ENCODE data around the gene PCBP3. TPM values are rescaled to one million over a fixed set of nuclear protein-coding genes. Genes with fewer than 3 reads are reported as not detected.

The PCBP3 gene
- total RNA-seq, 1 donor from 2014 or later, result not detected

DNA sequence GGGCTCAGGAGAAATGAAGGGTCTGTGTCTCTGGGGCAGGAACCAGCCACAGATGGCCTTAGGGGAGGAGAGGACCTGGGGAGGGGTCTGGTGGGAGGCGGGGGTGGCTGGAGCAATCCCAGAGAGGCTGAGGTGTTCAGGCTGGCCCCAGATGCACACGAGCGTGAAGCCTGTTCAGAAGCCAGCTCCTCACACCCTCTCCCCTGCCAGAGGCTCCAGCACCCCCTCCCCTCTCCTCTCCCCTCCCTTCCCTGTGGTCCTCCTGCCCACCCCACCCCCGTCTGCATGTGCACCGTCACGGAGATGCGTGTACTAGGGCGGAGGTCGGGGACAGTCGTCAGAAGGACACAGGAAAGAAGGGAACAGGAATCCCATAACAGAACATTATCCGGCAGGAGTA, 223.0 kb downstream of the PCBP3 start:
- POLR2A ChIA-PET, result no interaction called here
- TF ChIP-seq, protein P1, sequence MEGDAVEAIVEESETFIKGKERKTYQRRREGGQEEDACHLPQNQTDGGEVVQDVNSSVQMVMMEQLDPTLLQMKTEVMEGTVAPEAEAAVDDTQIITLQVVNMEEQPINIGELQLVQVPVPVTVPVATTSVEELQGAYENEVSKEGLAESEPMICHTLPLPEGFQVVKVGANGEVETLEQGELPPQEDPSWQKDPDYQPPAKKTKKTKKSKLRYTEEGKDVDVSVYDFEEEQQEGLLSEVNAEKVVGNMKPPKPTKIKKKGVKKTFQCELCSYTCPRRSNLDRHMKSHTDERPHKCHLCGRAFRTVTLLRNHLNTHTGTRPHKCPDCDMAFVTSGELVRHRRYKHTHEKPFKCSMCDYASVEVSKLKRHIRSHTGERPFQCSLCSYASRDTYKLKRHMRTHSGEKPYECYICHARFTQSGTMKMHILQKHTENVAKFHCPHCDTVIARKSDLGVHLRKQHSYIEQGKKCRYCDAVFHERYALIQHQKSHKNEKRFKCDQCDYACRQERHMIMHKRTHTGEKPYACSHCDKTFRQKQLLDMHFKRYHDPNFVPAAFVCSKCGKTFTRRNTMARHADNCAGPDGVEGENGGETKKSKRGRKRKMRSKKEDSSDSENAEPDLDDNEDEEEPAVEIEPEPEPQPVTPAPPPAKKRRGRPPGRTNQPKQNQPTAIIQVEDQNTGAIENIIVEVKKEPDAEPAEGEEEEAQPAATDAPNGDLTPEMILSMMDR (IDR thresholded peaks at IDR 0.05), result no peak
- Mint-ChIP-seq H3K4me3 (no peak overlapping the region), H3K27me3 (no peaks in the 10 kb centered on the region), H3K27ac (no peak overlapping the region), H3K9me3 (no peaks in the 10 kb centered on the region), H3K4me1 (peaks cover 7% of the 10 kb centered on the region), H3K36me3 (ENCODE audit: low read depth) (no peaks in the 10 kb centered on the region)
- CTCF ChIA-PET, result no interaction called here
- DNase-seq, result no peak
- no peak for ATAC-seq (ENCODE audit: low read depth)
- intact Hi-C loops (cut with micrococcal nuclease), result no loop called here

DNA sequence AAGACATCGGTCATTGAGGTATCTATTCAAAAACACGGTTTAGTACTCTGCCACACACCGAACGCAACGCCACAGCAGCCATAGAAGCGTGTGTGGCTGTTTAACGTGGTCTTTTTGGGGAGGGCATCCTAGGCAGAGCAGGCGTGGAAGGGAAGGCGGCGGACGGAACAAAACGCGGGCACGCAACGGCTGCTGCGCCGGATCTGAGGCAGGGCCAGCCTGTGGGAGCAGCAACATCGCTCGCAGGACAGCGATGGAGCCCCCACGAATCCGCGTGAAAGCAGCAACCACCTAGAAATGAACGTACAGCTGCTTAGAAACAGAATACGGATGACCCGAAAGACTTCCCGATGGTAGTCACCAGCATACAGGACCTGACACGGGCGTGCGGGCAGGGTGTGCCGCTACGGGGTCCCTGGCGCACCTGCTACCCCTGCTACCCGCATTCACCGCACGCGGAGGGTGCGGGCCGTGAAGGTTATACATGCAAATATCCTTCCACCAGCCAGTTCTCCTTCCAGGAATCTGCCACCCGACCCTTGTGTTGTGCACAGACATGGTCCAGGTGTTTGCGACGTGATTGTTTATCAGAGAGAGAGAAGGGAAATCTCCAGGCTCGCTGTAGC, 223.6 kb downstream of the PCBP3 start:
- CTCF ChIA-PET, result no interaction called here
- no peak for ATAC-seq (ENCODE audit: low read depth)
- no peak overlapping the region for H3K4me3 Mint-ChIP-seq

DNA sequence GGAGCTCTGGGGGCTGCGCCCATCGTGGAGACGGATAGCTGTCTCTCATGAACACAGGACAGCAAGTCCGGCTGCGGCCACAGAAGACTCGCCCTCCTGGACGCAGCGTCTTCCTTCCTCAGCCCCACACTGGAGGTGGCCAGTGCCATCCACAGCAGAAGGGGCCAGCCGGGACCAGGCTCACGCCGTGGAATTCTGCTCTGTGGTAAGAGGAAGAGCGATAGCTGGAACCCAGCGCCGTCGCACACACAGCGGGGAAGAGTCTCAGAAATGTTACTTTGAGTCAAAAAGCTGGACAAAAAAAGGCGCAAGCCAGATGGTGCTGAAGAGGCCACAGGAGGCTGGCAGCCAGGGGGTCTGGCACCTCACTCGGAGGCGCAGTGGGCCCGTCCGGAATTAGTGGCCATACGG, 224.2 kb downstream of the PCBP3 start:
- no peak overlapping the region for H3K27ac Mint-ChIP-seq
- CTCF ChIA-PET, result no interaction called here
- no peaks in the 10 kb centered on the region for H3K27me3 Mint-ChIP-seq
- peaks cover 4% of the 10 kb centered on the region for H3K4me1 Mint-ChIP-seq
- intact Hi-C loops (cut with micrococcal nuclease), result no loop called here
- POLR2A ChIA-PET, result no interaction called here
- ATAC-seq (ENCODE audit: low read depth) (no peak), DNase-seq (no peak)
- no peaks in the 10 kb centered on the region for H3K36me3 Mint-ChIP-seq (ENCODE audit: low read depth)
- no peak overlapping the region for H3K4me3 Mint-ChIP-seq
- H3K9me3 Mint-ChIP-seq, result no peaks in the 10 kb centered on the region
- TF ChIP-seq, protein P1 (IDR thresholded peaks at IDR 0.05), result no peak

More for the DNA sequence above, 223.6 kb downstream of the PCBP3 start:
- Mint-ChIP-seq H3K4me1 (peaks cover 7% of the 10 kb centered on the region), H3K9me3 (no peaks in the 10 kb centered on the region), H3K36me3 (ENCODE audit: low read depth) (no peaks in the 10 kb centered on the region), H3K27ac (no peak overlapping the region), H3K27me3 (no peaks in the 10 kb centered on the region)
- DNase-seq, result no peak
- POLR2A ChIA-PET, result no interaction called here
- TF ChIP-seq, protein P1 (IDR thresholded peaks at IDR 0.05), result no peak
- intact Hi-C loops (cut with micrococcal nuclease), result no loop called here

DNA sequence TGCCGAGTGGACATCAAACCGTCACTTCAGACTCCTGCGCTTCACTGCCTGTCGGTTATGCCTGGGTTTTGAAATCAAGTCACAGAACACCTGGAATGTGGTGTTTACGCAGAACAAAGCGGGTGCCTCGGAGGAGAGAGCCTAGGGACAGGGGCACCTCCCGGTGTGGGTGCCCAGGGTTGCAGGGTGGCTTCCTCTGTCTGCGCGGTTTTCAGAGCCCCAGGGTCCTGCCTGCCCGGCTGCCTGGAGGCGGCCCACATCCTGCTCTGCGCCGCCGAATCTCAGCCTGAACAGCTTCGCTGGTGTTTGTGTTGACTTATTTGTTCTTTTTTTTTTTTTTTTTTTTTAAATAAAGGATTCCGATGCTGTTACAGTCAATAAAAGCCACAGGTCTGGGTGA, 224.6 kb downstream of the PCBP3 start:
- Mint-ChIP-seq H3K9me3 (no peaks in the 10 kb centered on the region), H3K4me3 (no peak overlapping the region), H3K36me3 (ENCODE audit: low read depth) (no peaks in the 10 kb centered on the region), H3K4me1 (peaks cover 2% of the 10 kb centered on the region), H3K27ac (no peak overlapping the region), H3K27me3 (no peaks in the 10 kb centered on the region)
- TF ChIP-seq, protein P1 (IDR thresholded peaks at IDR 0.05), result no peak
- ChIA-PET POLR2A (no interaction called here), CTCF (no interaction called here)
- no peak for ATAC-seq (ENCODE audit: low read depth)
- intact Hi-C loops (cut with micrococcal nuclease), result no loop called here
- DNase-seq, result no peak

DNA sequence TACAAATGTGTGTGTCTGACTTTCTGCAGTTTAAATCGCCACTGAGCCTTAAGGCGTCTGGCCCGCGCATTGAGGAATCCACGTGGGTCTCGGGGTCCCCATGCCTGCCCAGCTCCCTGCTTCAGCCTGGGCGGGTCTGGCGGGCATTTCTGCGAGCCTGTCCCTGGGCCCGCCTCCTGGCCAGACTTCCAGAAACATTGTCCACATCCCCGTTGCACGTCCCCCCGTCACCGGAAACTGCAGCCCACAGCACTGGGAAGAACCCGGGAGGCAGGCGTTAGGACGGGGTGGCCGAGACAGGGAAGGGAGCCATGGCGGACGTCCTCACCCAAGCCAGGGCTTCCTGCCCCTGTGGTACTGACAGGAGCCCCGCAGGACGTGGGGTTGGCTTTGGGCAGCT, 225.0 kb downstream of the PCBP3 start:
- DNase-seq (no peak), ATAC-seq (ENCODE audit: low read depth) (no peak)
- H3K36me3 Mint-ChIP-seq (ENCODE audit: low read depth), result no peaks in the 10 kb centered on the region
- TF ChIP-seq, protein P1 (IDR thresholded peaks at IDR 0.05), result no peak
- no peak overlapping the region for H3K27ac Mint-ChIP-seq
- CTCF ChIA-PET, result no interaction called here
- H3K4me1 Mint-ChIP-seq, result peaks cover 2% of the 10 kb centered on the region
- H3K9me3 Mint-ChIP-seq, result no peaks in the 10 kb centered on the region
- intact Hi-C loops (cut with micrococcal nuclease), result no loop called here
- H3K27me3 Mint-ChIP-seq, result no peaks in the 10 kb centered on the region
- H3K4me3 Mint-ChIP-seq, result no peak overlapping the region
- POLR2A ChIA-PET, result no interaction called here
